ENCODE measurements around the gene TEX29.

The TEX29 gene

DNA sequence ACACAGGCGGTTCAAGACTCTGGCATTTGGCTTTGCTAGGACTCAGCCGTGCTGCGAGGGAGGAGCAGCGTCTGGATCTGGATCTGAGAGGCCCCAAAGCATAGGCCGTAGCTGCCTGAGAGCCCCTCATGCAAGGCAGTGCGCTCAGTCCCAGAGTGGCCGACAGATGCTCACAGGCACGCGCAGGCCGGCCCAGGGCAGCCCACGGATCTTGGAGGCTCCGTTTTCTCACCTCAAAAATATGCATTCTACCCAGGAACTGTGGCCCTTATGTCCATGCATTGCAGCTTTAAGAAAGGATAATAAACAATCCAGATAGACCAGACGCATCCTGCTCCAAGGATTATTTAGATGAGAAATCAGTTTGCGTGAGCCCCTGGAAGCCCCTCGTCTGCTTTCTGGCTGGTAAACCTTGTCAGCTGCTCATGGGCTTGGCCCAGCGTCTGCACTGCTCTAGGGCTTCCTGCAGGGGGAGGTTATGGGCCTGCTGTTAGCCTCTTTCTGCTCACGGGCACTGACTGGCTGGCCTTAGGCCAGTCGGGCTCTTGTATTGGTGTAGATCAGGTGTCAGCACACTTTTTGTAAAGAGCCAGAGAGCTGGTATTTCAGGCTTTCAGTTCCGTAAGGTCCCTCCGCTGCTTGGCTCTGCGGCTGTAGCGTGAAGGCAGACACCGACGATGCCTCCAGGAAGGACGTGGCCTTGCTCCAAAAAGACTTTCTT is 24.2 kb downstream of the TEX29 start:
- no peak for DNase-seq

DNA sequence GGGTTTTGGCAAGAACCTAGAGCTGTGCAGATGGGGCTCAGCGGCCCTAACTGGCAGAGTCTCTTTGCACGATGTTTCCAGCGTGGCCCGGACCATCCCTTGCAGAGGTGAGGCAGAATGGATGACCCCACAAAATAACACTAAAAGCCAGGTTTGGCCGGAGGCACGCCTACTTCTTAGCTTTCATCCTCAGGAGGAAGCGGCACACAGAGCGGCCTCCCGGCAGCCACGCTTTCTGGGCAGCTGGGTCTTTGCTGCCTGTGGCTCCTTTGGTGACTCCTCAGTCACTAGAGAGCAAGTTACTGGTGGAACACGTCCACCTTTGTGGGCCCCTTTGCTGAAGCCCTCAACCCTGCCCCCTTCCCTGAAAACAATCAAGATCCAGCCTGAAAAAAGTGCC is 25.2 kb downstream of the TEX29 start:
- DNase-seq, result no peak

DNA sequence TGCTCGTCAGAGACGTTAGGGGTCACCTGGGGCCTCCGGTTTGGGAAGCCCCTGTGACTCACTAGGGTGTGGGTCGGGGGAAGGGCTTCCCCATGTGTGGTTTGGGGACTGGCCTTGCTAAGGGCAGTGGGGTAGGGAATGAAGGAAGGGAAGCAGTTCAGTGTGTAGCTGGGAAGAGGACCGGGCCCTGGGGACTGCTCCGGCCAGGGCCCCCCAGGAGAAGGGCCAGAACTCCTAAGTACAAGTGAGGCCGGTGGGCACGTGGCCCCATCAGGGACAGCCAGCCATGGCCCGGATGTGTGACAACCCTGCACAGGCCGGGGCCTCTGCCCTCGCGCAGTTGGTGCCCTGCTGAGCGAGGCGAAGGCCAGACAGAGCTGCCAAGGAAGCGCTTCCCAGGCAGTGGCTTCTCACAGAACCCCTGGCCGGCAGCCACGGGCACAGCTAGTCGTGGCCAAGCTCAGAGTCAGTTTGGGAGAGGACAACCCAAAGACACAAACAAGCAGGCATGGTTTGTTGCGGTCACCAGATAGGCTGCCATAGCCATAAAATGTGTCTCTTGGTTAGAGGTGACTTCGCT is 25.7 kb downstream of the TEX29 start:
- no peak for DNase-seq

DNA sequence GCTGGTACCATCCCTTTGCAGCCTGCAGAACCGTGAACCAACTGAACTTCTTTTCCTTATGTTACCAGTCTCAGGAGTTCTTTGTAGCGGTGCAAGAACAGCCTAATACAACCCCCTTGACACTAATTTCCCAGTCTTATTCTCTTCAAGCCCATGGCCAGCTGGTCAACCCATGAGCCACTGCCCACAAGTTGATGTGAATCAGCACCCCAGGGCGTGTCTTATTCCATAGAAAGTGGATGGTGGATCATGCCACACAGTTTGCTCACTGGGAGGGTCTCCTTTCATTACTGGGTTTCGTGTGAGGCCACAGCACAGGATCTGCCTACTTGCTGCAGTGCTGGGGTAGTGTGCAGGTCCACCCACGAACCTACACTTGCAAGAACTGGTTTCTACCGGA is 27.0 kb downstream of the TEX29 start:
- DNase-seq, result no peak

DNA sequence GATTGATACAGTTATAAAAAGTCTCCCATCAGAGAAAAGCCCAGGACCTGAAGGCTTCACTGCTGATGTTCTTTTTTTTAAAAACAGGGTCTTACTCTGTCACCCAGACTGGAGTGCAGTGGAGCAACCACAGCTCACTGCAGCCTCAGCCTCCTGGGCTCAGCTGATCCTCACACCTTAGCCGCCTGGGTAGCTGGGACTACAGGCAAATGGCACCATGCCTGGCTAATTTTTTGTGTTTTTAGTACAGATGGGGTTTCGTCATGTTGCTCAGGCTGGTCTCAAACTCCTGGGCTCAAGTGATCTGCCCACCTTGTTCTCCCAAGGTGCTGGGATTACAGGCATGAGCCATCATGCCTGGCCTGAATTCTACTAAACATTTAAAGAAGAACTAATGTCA is 33.1 kb downstream of the TEX29 start:
- DNase-seq, result no peak

DNA sequence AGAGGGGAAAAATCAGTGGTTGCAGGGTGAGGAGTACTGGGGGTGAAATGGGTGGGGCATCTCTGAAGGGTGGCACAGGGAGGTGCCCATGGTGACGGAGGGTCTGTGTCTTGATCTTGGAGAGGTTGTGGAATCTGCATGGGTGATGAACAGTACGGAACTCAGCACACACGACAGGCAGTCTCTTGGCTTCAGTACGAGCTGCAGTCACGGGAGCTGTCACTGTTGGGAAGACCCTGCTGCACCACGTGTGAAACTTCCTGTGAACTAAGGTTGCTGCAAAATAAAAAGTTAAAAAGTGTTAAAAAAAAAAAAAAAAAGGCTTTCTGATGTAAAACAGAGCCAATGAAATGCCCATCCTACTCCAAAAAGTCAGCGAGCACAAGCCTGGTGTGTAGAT is 34.3 kb downstream of the TEX29 start:
- DNase-seq, result no peak

DNA sequence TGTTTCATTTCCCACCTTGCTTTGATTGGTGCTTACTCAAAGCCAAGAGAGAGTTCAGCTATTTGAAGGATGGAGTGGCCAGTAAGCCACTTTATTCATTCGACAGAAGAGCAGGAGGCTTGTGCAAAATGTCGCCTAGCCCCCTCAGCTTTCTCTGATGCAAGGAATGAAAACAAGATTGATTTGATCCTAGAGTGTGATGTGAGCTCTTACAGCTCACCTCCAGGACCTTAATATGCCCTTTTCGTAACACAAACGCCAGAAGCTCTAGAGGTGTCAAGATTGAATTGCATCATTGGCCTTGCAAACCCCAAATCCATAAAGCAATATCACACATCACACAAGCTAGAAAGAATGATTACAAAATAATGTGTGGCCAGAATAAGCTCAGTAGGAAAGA is 36.4 kb downstream of the TEX29 start:
- DNase-seq, result no peak

DNA sequence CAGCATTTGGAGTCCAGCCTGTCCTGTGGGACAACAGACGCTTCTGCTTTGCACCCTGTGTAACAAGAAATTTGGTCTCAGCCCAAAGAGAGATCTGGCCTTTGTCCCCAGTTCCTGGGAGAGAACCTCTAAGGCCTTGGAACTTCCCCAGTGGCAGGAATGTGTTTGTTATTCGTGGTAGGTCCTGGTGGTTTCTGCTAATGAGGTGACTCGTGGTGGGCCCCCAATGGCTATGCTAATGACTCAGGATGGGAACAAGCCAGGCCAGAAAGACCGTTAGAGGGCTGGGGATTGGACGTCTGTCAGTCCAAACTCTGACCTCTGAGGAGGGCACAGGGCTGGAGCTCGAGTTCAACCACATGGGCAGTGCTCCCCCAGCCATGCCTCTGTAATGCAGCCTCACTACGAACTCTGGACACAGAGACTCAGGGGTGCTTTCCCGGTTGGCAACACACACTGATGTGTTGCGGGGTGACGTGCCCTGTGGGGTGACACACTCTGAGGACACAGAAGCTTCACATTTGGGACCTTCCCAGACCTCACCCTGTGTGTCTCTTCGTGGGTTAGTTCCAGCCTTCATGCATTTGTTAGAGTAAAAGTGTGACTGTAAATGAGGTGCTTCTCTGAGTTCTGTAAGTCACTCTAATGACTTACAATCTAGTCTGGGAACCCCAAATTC is 38.9 kb downstream of the TEX29 start:
- no peak for DNase-seq

DNA sequence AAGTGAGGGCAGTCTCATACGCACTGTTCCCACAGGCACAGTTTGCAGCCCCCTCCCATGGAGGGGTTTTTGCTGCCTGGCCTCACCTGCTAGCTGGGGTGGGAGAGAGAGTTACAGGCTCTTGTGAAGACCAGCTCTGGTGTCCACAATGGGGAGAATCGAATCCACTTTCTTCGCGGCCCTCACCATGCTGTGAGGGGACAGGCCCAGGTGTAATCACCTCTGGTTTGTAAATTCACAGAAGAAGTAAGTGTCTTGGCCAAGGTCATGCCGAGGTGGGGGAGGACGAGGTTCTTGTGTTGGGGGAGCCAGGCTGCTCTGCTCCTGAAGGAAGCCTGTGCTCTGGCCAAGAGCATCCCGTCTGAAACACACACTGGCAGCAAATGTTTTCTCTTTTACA is 39.5 kb downstream of the TEX29 start:
- DNase-seq, result no peak

DNA sequence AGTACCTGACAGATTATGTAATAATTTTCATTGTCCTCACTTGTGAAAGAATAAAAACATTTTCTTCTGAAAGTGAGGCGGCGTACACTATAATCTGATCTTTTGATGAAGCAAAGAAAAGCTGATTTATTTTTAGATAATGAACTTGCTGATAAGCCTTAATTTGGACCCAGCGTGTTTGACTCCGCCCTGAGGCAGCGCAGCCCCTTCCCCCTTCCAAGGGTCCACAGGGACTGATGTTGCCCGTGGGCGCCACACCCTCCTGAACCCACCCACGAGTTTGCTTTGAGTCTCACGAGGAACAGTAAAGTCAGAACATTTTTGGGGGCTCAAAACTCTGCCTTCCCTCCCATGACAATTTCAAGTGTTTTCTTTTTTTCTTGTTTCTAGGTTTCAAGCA is 40.0 kb downstream of the TEX29 start:
- no peak for DNase-seq

DNA sequence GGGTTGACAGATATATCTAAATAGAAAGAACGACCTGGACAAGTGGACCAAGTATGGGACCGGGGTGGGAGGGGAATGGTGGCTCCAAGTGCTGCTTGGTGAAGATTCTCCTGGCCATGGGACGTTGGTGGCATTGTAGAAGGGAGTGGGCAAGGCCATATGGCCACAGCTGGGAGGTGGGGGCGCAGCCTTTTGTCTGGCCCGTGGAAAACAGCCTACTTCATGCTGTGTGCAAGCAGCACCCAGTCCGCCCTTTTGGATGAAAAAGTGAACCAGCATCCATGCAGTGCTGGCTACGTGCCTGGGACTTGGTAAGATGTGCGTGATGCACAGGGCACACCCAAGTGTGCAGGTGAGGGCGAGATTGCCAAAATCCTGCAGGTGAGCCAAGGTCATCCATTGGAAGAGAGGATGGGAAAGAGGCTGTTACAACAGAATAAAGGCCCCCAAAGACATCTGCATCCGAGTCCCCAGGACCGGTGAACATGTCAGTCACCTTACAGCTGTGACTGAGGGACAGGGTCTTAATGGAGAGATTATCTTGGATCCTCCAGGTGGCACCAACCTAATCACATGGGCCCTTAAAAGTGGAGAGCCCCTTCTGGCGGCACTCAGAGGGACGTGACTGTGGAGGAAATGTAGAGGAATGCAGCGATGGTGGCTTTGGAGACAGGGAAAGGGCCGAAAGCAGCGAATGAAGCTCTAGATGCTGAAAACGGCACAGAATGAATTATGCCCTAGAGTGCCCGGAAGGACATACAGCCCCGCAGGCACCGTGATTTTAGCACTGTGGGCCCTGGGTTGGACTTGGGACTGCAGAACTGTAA is 40.8 kb downstream of the TEX29 start:
- no peak for DNase-seq

DNA sequence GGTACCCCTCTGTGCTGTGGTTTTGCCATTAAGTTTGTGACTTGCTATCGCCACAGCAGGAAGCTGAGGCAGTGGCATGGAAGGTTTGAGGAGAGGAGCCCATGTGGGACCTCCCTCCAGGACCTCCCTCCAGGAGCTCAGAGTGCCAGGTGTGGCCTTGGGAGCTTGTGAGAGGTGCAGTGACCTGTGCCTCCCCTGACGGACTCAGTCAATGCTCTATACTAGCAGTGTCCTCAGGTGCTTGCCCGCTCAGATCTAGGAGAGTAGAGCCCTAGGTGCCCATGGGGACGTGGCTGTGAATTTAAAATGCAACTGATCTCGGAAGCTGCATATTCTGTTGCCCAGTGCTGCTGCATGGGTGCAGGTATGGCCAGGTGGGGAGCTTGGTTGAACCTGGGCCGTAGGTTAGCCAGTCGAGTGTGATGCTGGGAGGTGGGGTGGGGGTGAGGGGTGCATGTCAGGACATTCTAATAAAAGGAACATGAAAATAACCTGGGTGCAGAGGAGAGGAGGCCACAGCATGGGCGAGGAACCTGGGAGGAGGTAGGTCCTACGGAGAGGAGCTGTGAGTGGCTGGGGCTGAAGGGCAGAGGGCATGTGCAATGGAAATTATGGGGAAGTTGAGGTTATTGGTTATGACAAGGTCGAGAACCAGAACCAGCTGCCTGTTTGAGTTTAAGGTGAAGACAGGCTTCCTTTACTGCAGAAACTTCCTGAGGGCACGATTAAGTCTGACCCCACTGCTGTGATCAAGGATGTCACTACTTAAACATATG is 41.6 kb downstream of the TEX29 start:
- no peak for DNase-seq

DNA sequence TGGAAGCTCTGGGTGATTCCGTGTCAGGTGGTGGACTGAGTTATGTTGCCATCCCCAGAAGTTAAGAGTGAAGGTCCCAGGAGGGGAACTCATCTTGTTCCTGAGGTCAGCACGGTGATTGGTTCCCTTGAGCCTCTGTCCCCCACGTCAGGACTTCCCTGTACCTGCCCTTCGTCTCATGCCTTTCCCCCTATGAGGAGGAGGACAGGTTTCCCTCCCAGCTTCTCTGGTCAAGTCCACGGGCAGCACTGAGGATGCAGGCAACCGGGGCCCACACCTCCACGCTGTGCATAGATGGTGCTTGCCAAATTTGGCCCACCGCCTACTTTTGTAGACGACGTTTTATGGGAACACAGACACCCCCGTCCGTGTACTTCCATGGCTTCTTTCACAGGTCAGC is 42.7 kb downstream of the TEX29 start:
- DNase-seq, result no peak

DNA sequence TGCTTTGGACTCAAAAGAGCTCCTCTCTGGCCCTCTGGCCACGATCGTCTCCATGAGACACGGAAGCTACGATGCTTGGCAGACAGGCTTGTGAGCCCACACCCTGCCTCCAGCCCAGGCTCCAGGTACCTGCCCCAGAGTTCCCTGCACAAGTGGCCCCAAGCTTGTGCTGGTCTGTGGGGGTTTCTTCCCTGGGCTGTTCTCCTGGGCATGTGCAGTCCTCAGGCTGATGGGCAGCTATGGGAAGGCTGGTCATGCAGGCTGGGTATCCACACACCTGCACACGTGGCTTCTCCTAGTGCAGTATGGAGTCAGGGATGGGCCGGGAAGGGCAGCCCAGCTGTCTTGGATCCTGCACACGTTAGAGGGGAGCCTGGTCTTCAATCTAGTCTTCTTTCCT is 43.1 kb downstream of the TEX29 start:
- DNase-seq, result no peak

DNA sequence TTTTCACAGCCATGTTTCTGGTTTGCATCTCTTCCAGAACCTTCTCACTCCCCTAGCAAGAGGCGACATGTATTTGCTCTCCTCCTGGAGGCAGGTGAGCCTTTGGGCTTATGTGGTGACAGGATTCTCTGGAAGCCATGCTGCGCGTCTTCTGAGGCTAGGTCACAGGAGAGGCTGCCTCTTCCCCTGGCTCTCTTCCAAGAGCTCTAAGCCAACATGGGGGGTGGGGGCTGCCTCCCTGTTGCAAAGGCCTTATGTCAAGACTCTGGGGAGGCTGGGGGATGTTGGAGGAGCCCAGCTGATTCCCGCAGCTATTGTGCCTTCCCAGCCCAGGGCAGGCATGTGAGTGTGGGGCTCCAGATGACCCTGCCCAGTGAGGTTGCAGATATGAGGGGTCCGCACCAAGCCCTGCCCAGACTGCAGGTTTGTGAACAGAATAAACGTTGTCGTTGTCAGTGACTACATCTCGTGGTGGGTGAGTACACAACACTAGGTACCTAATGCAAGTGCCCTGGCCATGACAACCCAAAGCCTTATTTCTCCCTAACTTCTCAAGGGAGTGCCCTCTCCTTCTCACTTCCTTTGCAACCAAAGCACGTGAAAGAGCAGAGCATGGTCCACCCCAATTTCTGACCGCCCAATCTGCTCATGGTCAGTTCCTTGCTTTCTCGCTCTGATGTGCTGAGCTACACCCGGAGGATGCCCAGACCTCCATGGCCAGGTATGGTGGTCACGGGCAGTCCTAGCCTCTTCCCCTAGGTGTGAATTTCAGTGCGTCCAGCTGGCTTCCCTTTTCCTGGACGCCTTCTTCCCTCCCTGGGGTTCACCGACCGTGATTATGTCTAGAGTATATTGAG is 44.9 kb downstream of the TEX29 start:
- no peak for DNase-seq

DNA sequence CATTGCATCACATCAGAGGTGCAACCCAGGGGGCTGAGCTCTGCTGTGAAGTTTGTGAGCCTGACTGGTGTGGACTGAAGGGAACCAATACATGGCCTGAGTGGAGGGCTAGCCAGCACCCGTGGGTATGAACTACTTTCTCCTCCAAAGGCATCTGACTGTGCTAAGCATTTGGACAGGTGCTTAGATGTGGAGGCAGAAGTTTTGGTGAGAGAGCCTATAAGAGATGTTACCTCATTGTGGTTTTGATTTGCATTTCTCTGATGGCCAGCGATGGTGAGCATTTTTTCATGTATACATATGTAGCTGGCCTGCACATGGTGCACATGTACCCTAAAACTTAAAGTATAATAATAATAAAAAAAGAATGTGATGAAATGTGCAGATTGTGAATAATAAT is 46.9 kb downstream of the TEX29 start:
- no peak for DNase-seq

DNA sequence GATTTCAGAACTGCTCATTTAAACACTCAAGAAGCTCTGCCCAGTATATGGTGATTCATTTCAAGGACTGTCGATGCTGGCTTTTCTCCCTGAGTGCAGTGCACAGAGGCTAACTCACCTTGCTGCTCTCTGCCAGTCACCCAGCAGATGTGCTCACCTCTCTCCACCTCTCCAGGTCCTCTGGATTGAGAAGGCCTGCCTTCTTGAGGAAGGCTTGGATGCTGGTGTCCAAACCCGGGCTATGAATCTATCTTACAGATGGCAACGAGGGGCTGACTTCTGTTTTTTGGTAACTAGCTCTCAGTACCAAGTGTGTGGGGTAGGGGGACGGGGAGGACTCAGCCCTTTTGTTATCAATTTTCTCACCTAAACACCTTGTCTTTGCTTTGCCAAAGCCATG is 47.6 kb downstream of the TEX29 start:
- DNase-seq, result no peak

DNA sequence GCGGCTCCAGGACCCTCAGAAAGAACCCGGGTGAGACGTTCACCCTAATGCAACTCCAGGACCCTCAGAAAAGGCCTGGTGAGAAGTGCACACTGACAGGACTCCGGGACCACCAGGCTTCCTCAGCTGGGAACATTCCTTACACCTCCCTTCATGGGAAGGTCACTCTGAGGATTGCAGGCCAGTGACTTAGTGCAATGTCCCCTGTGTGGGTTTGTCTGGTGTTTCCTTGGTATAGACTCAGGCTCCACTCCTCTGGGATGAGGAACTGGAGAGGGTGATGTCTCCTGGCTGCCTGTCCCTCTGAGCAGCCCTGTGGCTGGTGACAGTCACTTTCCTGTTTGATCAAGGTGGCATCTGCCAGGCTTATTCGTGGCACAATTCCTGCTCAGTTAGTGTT is 49.7 kb downstream of the TEX29 start:
- no peak for DNase-seq

DNA sequence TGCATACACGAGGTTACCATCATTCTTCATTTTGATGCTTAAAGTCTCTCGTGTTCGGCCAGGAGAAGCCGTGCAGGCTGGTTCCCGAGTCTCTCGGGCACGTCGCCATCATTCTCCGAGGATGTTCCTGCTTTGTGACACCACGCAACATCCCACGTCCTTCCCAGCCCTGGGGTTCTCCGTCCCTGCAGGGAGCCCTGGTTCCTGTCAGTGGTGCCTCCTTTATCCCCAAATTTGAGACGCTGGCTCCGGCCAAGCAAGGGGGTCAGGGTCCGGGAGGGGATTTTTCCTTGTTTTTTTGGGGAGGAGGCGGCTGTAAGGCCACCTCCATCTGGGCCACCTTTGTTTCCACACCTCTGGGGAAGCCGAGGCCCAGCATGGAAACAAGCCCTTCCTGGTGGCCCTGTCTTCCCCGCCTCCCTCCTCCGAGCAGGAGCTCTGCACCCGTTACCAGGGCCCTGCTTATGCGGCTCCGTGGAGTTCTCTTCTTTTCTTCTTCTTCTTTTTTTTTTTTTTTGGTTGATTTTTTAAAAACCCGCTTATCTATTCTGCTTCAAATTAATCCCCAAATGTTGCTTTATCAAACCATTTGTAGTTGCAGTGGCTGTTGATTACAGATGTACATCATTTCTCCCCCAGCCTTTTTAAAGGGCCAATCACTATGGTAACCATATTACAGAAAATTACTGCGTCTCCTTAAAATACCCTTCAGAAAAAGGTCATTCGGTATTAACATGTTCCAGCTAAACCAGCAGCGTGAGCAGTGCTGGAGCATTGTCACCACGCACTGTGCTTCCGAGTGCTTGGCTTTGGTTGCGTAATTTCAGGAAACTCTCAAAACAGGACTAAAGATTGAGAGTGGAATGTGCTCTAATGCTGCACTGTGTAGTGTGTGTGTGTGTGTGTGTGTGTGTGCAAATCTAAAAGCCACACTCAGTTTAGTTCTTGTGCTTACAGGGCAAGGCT is 50.4 kb downstream of the TEX29 start:
- DNase-seq, result no peak

DNA sequence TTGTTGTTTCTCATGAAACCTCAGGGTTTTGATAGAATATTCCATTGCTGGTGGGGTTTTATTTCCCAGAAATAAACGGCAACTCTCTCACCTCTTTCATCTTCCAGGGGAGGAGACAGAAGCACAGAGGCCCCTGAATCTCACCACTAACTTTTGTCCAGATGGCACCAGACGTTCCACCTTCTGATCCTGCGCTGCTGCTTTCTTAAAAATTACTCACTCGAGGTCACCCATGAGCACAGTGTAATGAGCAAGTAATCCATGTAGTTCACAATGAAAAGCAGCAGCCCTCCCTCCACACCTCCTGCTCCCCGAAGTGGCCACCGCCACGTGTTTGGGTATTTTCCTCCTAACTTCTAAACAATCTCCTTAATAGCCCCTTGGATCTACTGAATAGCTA is 51.3 kb downstream of the TEX29 start:
- DNase-seq, result no peak

Measured in activated CD4-positive, CD25-positive, alpha-beta regulatory T cell (primary cell).